NCI-H1694 (cell line): ENCODE data around the gene EIF4G3.
"Not testable (repeated sequence)": the region's sequence is repeated elsewhere in the genome, so short reads cannot be mapped to it uniquely, and the experiment has no call there.

Experiments
- DNase-seq: peaks from one replicate; lab custom pipeline; 2025; lab: John Stamatoyannopoulos, UW

The EIF4G3 gene

DNA sequence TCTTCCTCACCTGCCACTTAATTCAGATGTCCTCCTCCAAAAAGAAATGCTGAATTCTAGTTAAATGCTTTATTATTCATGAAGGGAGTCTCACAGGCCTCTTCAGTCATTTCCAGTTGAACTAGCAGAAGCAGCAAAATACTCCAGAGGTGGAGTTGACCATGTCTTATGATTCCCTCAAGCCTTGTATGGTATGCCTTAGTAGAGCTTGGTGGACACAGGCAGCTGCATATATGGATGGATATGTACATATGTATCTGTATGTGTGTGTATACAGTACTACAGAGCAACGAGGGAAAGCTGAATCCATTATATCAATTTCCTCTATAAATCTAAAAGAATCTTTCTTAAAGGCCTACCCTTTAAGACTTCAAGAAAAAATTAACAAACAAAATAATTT lies 306.0 kb downstream of the EIF4G3 start:
- DNase-seq = no peak

DNA sequence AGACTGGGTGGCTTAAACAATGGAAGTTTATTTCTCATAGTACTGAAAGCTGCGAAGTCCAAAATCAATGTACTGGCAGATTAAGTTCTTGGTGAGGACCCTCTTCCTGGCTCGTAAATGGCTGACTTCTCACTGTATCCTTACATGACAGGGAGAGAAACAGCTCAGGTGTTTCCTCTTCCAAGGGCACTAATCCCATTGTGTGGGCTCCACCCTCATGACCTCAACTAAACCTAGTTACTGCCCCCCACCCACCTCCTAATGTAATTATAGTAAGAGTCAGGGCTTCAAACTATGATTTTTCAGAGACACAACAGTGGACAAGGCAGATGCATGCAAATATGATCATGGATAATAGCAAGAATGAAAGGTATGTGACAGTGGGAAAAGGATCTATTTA lies 308.4 kb downstream of the EIF4G3 start:
- DNase-seq = no peak

DNA sequence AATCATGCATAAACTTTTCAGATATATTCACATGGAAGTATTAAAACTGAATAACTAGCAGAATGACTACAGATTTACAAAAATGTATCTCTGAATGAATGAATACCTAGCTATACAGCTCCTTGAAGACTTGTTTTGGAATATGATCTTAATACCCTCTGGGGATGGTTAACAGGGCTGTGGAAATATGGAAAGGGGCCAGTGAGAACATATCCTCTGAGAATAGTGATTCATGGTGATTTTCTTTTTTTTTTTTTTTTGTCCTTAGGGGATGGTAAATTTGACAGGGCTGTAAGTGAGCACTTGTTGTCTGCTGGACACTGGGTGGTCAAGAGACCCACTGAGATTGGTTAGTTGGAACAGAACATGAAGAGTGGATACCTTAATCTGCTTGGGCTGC lies 308.9 kb downstream of the EIF4G3 start:
- no peak for DNase-seq

DNA sequence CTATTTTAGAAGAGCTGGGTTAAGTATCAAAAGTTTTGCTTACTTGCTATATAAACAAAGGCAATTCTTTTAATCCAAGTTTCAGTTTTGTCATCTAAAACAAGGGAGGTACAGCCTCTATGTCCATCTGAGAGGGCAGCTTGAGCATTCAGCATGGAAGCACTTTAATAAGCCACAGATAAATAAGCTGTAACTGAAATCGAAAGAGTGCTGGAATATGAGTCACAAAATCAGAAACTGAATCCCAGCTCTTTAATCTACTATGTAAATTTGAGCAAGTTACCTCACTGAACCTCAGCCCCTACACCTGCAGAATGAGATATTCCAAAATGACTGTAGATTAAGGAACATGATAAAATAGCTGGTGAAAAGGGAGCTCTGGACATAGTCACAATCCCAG lies 309.6 kb downstream of the EIF4G3 start:
- no peak for DNase-seq

DNA sequence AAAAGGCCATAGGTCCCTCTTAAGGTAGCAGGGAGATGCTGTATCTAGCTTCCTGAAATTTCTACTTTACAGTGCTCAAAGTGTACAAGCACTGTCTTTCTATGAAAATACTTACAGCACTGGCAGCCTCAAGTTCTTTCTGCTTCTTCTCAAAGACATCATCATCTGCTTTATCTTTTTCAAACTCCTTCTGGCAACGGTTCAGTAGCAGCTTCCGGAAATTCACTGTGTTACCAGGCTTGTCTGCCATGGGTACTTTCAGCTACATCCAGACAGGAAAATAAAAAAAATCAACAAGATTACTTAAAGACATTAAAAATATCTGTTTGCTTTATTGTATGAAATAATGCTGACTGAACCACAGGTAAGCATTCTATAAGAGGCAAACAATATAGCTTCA lies 311.7 kb downstream of the EIF4G3 start:
- no peak for DNase-seq

DNA sequence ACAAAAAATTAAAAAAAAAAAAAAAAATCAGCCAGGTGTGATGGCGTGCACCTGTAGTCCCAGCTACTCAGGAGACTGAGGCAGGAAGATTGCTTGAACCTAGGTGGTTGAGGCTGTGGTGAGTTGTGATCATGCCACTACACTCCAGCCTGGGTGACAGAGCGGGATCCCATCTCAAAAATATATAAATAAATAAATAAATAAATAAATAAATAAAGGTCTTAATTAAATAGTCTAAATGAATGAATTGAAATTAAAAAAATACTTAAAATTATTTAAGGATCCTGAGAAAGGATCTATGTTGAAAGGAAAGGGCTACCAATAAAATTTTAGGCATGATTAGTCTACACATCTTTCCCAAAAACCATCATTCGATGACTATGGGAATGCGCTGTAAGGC lies 322.2 kb downstream of the EIF4G3 start:
- DNase-seq = no peak

DNA sequence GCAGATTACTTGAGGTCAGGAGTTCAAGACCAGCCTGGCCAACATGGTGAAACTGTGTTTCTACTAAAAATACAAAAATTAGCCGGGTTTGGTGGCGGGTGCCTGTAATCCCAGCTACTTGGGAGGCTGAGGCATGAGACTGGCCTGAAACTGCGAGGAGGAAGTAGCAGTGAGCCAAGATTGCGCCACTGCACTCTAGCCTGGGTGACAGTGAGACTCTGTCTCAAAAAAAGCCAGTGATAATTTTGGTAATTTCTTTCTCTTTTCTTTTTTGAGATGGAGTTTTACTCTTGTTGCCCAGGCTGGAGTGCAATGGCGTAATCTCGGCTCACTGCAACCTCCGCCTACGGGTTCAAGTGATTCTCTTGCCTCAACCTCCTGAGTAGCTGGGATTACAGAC lies 324.9 kb downstream of the EIF4G3 start:
- DNase-seq = not testable (repeated sequence)

DNA sequence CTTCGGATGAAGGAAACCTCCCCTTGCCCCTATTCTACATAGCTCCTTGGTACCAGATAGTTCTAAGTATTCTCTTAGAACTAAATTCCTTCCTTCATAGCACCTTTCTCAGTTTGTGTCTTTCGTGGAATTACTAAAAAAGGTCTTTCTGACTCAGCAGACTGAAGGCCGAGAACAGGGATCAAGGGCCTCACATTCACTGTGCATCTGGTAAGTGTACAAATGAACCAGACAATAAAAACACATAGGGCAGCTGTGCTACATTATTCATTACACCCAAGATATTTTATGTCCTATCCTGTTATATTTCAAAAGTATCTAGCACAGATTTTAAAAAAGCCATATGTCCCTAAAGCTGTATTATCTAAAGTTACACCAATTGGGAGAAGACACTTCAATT lies 326.7 kb downstream of the EIF4G3 start:
- DNase-seq = no peak

DNA sequence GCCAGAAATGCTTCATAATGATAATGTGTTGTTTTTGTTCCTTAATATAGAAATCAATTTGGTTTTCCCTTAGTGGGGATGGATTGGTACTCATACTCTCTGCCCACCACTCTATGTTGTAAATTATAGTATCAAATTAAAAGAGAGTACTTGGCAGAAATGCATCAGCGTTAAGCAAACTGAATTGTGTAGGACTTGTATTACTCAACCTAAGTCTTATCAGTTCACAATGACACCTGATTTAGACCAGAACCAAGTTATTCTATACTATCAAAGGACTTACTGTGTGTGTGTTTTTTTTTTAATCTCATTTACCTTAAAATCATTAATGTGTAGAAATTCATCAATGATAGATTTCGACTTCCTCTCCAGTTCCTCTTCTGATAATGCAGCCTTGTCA lies 327.6 kb downstream of the EIF4G3 start:
- DNase-seq = no peak

DNA sequence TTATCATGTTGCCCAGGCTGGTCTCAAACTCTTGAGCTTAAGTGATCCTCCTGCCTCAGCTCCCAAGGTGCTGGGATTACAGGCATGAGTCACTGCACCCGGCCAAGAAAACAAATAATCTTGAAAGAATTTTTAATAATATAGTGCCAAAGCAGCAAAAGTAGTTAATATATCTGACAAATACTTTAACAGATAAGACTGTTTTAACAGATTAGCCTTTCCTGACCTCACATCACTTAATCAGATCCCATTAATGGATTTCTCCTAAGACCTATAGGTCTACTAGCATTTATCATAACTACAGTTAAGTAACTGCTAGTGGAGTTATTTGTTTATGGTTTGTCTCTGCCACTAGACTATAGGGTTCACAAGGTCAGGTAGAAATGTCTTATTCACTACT lies 328.5 kb downstream of the EIF4G3 start:
- no peak for DNase-seq

DNA sequence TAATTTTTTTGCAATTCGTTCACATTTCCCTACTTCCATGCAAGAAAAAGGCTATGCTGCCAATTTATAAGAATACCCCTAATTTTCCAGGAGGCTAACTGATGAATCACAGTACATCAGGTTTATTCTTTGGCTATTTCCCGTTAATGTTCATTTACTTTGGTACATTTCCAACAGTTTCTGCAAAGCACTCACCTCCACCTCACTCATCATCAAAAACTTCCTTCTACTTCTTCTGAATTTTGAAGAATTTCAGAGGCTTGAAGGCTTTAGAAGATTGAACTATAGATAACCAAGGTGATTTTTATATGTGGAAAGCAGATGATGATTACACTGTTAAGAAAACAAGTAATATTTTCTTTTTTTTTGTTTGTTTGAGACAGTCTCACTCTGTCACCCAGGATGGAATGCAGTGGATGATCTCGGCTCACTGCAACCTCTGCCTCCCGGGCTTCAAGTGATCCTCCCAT lies 329.1 kb downstream of the EIF4G3 start:
- DNase-seq = no peak

DNA sequence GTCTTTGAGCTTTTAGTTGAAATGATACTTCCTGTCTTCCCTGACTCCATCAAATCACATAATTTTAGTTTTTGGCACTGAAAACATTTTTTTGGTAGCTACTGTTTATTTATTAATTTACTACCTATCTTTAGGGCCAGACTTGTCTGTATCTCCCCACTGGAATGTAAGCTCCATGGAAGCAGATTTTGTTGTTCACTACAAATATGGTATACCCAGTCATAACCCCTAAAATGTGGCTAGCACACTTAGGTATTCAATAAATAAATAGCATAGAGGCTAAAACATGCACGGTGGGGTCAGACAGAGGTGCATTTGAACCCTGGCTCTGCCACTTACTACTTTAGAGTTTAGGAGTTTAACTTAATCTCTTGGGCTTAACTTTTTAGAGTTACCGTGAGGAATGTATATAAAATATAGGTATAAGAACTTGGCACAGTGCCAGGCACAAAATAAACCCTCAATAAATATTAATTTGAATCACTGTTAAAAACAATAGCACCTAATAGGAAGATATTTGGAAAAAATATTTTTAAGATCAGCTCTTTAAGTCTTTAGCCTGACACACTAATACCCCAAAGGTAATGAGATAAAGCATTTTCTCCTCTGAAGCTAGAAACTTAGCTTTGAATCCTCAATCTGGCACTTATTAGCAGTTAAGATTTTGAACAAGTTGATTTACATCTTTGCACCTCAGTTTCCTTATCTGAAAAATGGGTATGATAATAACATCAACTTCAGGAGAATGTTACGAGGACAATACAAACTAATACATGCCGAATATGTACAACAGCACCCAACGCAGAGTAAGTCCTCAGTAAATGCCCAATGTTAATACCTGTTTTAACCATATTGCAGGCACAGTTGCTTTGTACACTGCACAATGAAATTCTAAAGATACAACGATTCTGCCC lies 330.0 kb downstream of the EIF4G3 start:
- no peak for DNase-seq

DNA sequence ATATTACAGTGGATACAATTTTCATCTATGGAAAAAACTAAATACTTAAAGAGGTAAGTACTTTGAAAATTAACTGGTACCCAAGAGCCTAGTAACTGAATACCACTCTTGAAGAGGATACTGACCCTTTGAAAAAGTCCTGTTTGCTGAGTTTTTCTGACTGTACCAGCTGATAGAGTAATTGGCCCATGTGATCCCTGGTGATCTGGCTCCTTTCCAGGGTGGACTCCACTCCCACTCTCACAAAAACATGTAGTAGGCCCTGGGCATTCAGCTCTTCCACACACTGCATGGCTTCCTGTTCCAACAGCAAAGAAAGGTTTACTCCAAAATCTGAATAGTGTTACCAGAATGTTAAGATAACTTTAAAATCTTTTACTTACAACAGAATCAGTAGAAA lies 336.0 kb downstream of the EIF4G3 start:
- no peak for DNase-seq

DNA sequence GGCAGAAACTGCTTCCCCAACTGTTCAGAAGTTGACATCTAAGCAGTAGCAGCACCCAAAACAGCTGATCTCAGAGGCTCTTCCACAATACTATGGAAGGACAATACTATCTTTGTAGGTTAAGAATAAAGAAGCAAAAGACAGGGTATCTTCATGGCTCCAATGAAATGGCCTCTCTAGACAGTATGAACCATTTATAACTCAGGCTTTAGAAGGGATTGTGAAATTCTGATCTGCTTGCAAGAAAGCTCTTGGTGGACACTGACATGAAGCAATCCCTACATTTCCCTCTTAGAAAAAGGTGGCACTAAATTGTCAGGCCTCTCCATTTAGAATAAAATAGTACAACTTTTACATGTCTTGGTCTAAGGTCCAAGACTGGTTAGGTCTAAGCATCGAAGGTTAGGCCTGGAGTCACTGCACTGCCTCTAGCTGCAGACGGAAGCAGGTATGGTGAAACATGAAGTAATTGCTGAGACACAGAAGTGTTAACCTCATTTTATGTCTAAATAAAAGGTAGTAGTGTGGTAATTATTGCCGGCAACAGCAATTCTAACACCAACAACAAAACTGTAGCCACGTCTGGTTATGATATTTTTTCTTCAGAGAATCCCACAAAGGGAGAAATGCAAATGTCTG lies 339.0 kb downstream of the EIF4G3 start:
- DNase-seq = no peak

DNA sequence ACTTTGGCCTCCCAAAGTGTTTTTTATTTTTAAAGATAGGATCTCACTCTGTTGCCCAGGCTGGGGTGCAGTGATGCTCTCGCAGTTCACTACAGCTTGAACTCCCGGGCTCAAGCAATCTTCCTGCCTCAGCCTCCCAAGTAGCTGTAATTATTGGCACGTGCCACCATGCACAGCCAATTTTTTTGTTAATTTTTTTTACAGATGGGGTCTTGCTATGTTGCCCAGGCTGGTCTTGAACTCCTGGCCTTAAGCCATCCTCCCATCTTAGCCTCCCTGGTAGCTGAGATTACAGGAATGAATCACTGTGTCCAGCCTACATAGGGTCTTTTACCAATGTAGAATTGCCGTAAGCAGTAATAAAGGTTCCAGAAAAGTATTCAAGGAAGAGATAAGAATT lies 340.5 kb downstream of the EIF4G3 start:
- no peak for DNase-seq

DNA sequence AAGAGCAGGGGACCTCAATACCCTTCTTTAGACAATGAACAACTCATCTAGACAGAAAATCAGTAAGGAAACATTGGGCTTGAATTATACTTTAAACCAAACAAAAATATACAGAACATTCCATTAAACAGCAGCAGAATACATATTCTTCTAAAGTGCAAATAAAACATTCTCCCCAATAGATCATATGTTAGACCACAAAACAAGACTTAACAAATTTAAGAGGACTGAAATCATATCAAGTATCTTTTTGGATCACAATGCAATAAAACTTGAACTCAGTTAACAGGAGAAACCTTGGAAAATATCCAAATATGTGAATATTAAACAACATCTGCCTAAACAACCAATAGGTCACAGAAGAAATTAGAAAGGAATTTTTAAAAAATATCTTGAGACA lies 341.9 kb downstream of the EIF4G3 start:
- DNase-seq = no peak

DNA sequence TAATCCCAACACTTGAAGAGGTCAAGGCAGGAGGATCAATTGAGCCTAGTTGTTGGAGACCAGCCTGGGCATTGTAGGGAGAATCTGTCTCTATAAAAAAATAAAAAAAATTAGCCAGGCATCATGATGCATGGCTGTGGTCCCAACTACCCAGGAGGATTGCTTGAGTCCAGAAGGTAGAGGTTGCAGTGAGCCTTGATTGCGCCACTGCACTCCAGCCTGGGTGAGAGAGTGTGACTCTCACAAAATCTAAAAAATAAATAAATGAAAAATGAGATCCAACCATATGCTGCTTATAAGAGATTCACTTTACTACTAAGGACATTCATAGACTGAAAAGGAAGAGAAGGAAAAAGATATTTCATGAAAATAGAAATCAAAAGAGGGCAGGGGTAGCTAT lies 342.5 kb downstream of the EIF4G3 start:
- DNase-seq = no peak

DNA sequence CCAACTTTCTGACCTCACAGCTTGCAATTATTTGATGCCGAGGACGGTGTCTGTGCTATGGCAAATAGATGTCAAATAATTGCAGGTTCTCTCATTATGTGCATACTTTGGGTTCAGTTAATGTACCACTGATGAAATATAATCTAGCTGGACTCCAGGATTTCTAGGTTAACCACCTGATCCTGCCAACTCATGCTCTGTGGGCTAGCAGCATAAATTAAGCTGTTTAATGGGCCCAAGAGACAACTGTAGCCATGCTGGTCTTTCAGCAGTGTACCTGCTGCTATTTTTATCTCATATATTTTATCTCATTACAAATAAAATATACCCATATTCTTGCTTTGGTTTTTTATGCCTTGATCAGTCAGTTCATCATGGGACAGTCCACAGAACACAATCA lies 346.3 kb downstream of the EIF4G3 start:
- no peak for DNase-seq

DNA sequence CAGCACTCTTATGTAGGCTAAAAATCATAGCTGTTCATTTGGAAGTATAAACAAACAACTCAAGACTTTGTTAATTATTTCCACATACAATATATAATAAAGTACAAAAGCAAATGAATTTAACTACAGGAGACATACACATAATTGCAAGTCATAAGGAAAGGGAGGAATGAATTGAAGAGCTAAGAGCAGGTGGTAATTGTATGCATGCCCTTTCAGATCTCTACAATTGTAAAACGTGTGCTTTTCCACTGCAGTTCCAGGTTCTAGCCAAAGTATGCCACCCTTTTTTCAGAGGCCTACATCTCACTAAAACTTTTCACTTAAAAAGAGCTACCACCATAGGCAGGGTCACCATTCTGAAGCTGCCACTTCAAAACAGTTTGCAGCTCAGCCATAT lies 346.8 kb downstream of the EIF4G3 start:
- DNase-seq = no peak

DNA sequence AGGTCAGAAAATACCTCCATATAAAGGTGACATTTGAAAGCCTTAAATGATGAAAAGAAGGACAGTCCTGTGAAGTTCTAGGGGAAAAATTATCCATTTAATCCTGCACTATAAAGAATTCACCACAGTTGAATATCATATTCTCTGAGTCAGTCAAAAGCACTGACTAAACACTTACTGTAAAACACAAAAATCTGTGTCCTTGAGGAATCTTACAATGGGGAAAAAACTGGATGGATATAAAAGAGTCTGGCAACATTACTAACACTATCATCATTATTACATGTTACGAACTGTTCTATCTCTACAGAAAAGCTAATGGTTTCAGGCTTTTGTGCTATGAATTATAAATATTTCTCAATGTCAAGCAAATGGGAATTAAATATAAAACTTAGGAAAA lies 347.2 kb downstream of the EIF4G3 start:
- DNase-seq = no peak

DNA sequence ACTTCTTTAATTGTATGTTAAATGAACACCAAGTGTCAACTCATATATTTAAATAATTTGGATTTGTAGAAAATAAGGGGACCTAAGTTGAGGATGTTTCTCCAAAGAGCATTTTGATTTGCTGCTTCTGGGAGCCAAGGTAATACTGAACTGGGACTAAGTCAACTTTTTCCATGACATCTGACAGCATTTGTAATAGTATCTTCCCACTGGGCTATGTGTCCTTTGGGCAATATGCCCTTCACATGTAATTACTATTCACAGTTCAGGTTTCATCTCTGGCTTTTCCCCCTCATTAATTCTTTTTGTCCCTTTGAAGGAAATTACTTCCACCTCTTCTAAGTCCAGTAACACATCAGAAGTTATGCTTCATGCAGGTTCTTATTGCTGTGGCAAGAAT lies 352.9 kb downstream of the EIF4G3 start:
- DNase-seq = no peak

DNA sequence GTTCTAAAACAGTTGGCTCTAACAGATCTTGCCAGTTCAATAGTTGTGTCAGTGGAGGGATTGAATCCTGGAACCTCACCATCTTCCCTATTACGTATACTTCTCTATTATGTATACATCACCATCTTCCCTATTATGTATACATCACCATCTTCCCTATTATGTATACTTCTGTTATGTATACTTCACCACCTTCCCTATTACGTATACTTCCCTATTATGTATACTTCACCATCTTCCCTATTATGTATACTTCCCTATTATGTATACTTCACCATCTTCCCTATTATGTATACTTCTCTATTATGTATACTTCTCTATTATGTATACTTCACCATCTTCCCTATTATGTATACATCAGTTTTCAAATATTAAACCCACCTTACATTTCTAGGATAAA lies 355.2 kb downstream of the EIF4G3 start:
- no peak for DNase-seq

DNA sequence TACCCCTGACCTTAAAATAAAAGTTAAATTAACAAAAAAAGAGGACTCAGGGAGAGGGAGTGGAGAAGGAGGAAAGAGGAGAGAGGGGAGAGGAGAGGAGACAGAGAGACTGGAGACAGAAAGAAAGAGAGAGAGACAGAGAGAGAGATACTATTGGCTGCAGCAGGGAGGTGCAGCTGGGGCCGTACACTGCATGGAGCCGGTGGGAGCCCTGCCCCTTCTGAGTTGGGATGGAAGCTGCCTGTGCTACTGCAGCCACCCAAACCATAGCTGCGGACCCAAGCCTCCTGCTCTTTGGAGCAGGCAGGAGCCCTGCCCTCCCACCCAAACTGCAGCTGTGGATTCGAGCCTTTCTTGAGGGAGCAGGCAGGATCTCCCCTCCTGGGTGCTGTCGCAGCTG lies 356.9 kb downstream of the EIF4G3 start:
- DNase-seq = no peak

DNA sequence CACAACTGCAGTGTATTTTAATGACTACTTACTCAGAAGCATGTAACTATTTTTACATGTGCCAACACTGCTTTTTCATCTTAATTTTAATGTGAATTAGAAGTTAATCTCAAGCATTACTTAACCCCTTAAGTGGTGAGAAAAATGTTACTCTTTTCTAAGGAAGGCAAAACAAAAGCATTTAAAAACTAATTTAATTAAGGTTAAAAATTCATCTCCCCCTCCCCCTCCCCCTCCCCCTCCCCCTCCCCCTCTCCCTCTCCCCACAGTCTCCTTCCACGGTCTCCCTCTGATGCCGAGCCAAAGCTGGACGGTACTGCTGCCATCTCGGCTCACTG lies 362.2 kb downstream of the EIF4G3 start:
- DNase-seq = no peak
